ENCODE results near the gene EVPL. TPM values are rescaled to one million over a fixed set of nuclear protein-coding genes. Genes with fewer than 3 reads are reported as not detected.

Gene EVPL
- total RNA-seq, 1 donor from 2014 or later, result 24.8 TPM

- H3K4me3 ChIP-seq (ENCODE audit: low read depth, low read length), result no peak overlapping the region
- DNase-seq (ENCODE audit: low read depth), result peak; percentile 29
- TF ChIP-seq CTCF (conservative IDR thresholded peaks at IDR 0.05; ENCODE audit: low read depth, low read length), result no peak
These were observed 24.5 kb upstream of the EVPL start for GRCh38 chr17:76051561-76051960.

- peak; percentile 75 for DNase-seq (ENCODE audit: low read depth)
- H3K4me3 ChIP-seq (ENCODE audit: low read depth, low read length), result no peak overlapping the region
- no peak for TF ChIP-seq CTCF (conservative IDR thresholded peaks at IDR 0.05; ENCODE audit: low read depth, low read length)
These were observed 23.7 kb upstream of the EVPL start for GRCh38 chr17:76050538-76051467.

- no peak for DNase-seq (ENCODE audit: low read depth)
- H3K4me3 ChIP-seq (ENCODE audit: low read depth, low read length), result no peak overlapping the region
- TF ChIP-seq CTCF (conservative IDR thresholded peaks at IDR 0.05; ENCODE audit: low read depth, low read length), result no peak
These were observed 22.9 kb upstream of the EVPL start for GRCh38 chr17:76049836-76050537.

GRCh38 chr17:76049239-76049638 lies 22.1 kb upstream of the EVPL start:
- no peak for TF ChIP-seq CTCF (conservative IDR thresholded peaks at IDR 0.05; ENCODE audit: low read depth, low read length)
- no peak for DNase-seq (ENCODE audit: low read depth)
- no peak overlapping the region for H3K4me3 ChIP-seq (ENCODE audit: low read depth, low read length)

- DNase-seq (ENCODE audit: low read depth), result no peak
- TF ChIP-seq CTCF (conservative IDR thresholded peaks at IDR 0.05; ENCODE audit: low read depth, low read length), result no peak
- H3K4me3 ChIP-seq (ENCODE audit: low read depth, low read length), result no peak overlapping the region
These were observed 21.6 kb upstream of the EVPL start for GRCh38 chr17:76048711-76049110.

- no peak for TF ChIP-seq CTCF (conservative IDR thresholded peaks at IDR 0.05; ENCODE audit: low read depth, low read length)
These were observed 21.0 kb upstream of the EVPL start for GRCh38 chr17:76048025-76048605.

More at GRCh38 chr17:76048025-76048605, 21.0 kb upstream of the EVPL start:
- H3K4me3 ChIP-seq (ENCODE audit: low read depth, low read length), result no peak overlapping the region
- no peak for DNase-seq (ENCODE audit: low read depth)

Data from epithelial cell of proximal tubule (primary cell).